Neural crest cell (in vitro differentiated cells): ENCODE measurements around the gene DLL3. TPM values are rescaled to one million over a fixed set of nuclear protein-coding genes. Genes with fewer than 3 reads are reported as not detected.

Source experiments
- DNase-seq: peaks from one replicate; pipeline ENCODE4 v3.0.0; 2021; ENCODE audit warnings: low read depth, mixed read lengths, low spot score
- H3K27ac Mint-ChIP-seq: one replicate; pipeline ENCODE4 v1.8.0; 2021; ENCODE audit warnings: mild to moderate bottlenecking, mixed read lengths; ENCODE audit not compliant: unreplicated experiment
- H3K27me3 Mint-ChIP-seq: 2 replicates; pipeline ENCODE4 v1.8.0; 2021; ENCODE audit warnings: low read depth, mild to moderate bottlenecking, mixed read lengths
- H3K36me3 Mint-ChIP-seq: 2 replicates; pipeline ENCODE4 v1.8.0; 2021; ENCODE audit warnings: low read depth, mild to moderate bottlenecking, mixed read lengths
- H3K4me1 Mint-ChIP-seq: 2 replicates; pipeline ENCODE4 v1.8.0; 2021; ENCODE audit warnings: mixed read lengths
- H3K4me3 Mint-ChIP-seq: one replicate; pipeline ENCODE4 v1.8.0; 2021; ENCODE audit warnings: mild to moderate bottlenecking, mixed read lengths
- H3K9me3 Mint-ChIP-seq: 2 replicates; pipeline ENCODE4 v1.8.0; 2021; ENCODE audit warnings: mixed read lengths
- CTCF ChIP-seq: fragments of 200-600 bp; sonication (generic); conservative IDR thresholded peaks from 2 replicates; pipeline ENCODE4 v1.5.0; 2021; ENCODE audit warnings: antibody characterized with exemption, mild to moderate bottlenecking
- total RNA-seq: library from RNA; stranded (reverse); gene quantifications from 2 replicates; pipeline ENCODE4 v1.2.1, GENCODE V29; 2021

The DLL3 gene
- total RNA-seq, 1 donor from 2014 or later = 22.3 TPM

- Mint-ChIP-seq H3K27ac (peak within 1 kb of the TSS; percentile 97), H3K27me3 (no peaks in the 10 kb centered on the region), H3K36me3 (peaks cover 5% of the 10 kb centered on the region), H3K4me3 (peak within 1 kb of the TSS; percentile 93), H3K4me1 (peaks cover 23% of the 10 kb centered on the region), H3K9me3 (no peaks in the 10 kb centered on the region)
- TF ChIP-seq CTCF = no peak
- DNase-seq = peak; percentile 99
Measured at GRCh38 chr19:39480337-39481228, 18.2 kb upstream of the DLL3 start, which contains the start of gene TIMM50. Gene TIMM50 (plus strand): TSS chr19:39480838. CDS start chr19:39480854, 16 bp downstream.

GRCh38 chr19:39481229-39481545 is 17.6 kb upstream of the DLL3 start:
- no peak for DNase-seq
- TF ChIP-seq CTCF = no peak
- no peaks in the 10 kb centered on the region for H3K27me3 Mint-ChIP-seq
- H3K27ac Mint-ChIP-seq = peak overlapping the region; percentile 97
- H3K4me1 Mint-ChIP-seq = peaks cover 23% of the 10 kb centered on the region
- peak overlapping the region; percentile 93 for H3K4me3 Mint-ChIP-seq
- no peaks in the 10 kb centered on the region for H3K9me3 Mint-ChIP-seq
- H3K36me3 Mint-ChIP-seq = peaks cover 5% of the 10 kb centered on the region

- Mint-ChIP-seq H3K27ac (peak overlapping the region; percentile 97), H3K4me3 (peak overlapping the region; percentile 93), H3K4me1 (peaks cover 23% of the 10 kb centered on the region), H3K9me3 (no peaks in the 10 kb centered on the region), H3K27me3 (no peaks in the 10 kb centered on the region), H3K36me3 (peaks cover under 1% of the 10 kb centered on the region)
- no peak for TF ChIP-seq CTCF
- no peak for DNase-seq
Measured at GRCh38 chr19:39481676-39482075, 17.1 kb upstream of the DLL3 start.

- no peak overlapping the region for H3K27ac Mint-ChIP-seq
- TF ChIP-seq CTCF = no peak
- no peaks in the 10 kb centered on the region for H3K27me3 Mint-ChIP-seq
- H3K4me3 Mint-ChIP-seq = peak overlapping the region; percentile 83
- peaks cover 23% of the 10 kb centered on the region for H3K4me1 Mint-ChIP-seq
- no peak for DNase-seq
- H3K9me3 Mint-ChIP-seq = no peaks in the 10 kb centered on the region
- H3K36me3 Mint-ChIP-seq = peaks cover 3% of the 10 kb centered on the region
Measured at GRCh38 chr19:39483141-39483540, 15.6 kb upstream of the DLL3 start.

- no peak for TF ChIP-seq CTCF
Measured at GRCh38 chr19:39489756-39490155, 9.0 kb upstream of the DLL3 start.

More at GRCh38 chr19:39489756-39490155, 9.0 kb upstream of the DLL3 start:
- no peak overlapping the region for H3K4me3 Mint-ChIP-seq
- DNase-seq = no peak
- H3K27ac Mint-ChIP-seq = no peak overlapping the region
- H3K36me3 Mint-ChIP-seq = peaks cover 3% of the 10 kb centered on the region
- peaks cover 3% of the 10 kb centered on the region for H3K27me3 Mint-ChIP-seq
- no peaks in the 10 kb centered on the region for H3K9me3 Mint-ChIP-seq
- H3K4me1 Mint-ChIP-seq = peaks cover 3% of the 10 kb centered on the region
